HepG2 (cell line): ENCODE measurements around the gene PIP5KL1. TPM values are rescaled to one million over a fixed set of nuclear protein-coding genes. Genes with fewer than 3 reads are reported as not detected.
A peak's percentile ranks its signal among the peaks of the same experiment; 100 is the strongest.

ENCODE experiments used
- ADNP ChIP-seq: sonication (generic); formaldehyde crosslinking; IDR thresholded peaks from 2 replicates; pipeline ENCODE4 v1.4.0; 2020; ENCODE audit warnings: missing genetic modification reagents
- ASH2L ChIP-seq: fragments of 300-600, 200-600 bp; sonication (generic); IDR thresholded peaks from 2 replicates; pipeline ENCODE4 v1.7.0; 2017; ENCODE audit warnings: low read depth, mild to moderate bottlenecking, moderate library complexity, mixed read lengths, low read length; ENCODE audit not compliant: insufficient read length
- CBFB ChIP-seq: sonication (generic); formaldehyde crosslinking; IDR thresholded peaks from 2 replicates; pipeline ENCODE4 v1.4.0; 2020; ENCODE audit warnings: missing genetic modification reagents
- CBX2 ChIP-seq, 2 experiments: fragments of 200-600 bp in 1 of 2; sonication (generic); formaldehyde crosslinking in 1 of 2; IDR thresholded peaks; 2 replicates each; pipeline versions ENCODE4 v1.7.0 to v1.8.1; 2018 to 2022; ENCODE audit warnings: low read depth in 2 of 2, low read length in 1 of 2, mild to moderate bottlenecking in 1 of 2, missing genetic modification reagents in 1 of 2
- HDAC2 ChIP-seq: sonication (generic); formaldehyde crosslinking; IDR thresholded peaks from 2 replicates; pipeline ENCODE4 v1.4.0; 2020; ENCODE audit warnings: missing genetic modification reagents
- KAT2B ChIP-seq: fragments of 150-350 bp; IDR thresholded peaks from 2 replicates; pipeline ENCODE4 v1.6.1; 2014; ENCODE audit warnings: low read depth, low read length, borderline replicate concordance
- KDM3A ChIP-seq: IDR thresholded peaks from 2 replicates; pipeline ENCODE4 v1.6.1; 2018; ENCODE audit warnings: low read depth, missing compliant biosample characterization
- KDM6A ChIP-seq: IDR thresholded peaks from 2 replicates; pipeline ENCODE4 v1.6.1; 2016; ENCODE audit warnings: low read depth
- MAZ ChIP-seq, 2 experiments: sonication (generic) in 1 of 2; formaldehyde crosslinking in 1 of 2; IDR thresholded peaks; 2 replicates each; pipeline versions ENCODE4 v1.5.0 to v1.6.1; 2012 to 2020; ENCODE audit warnings: low read depth in 2 of 2, mild to moderate bottlenecking in 2 of 2, borderline replicate concordance in 1 of 2, improper control_type of control experiment in 1 of 2, low read length in 1 of 2, missing genetic modification reagents in 1 of 2, moderate library complexity in 1 of 2
- NR1H2 ChIP-seq: sonication (generic); formaldehyde crosslinking; IDR thresholded peaks from 2 replicates; pipeline ENCODE4 v1.8.1; 2022; ENCODE audit warnings: low read depth, missing genetic modification reagents, borderline replicate concordance
- POLR2A ChIP-seq, 2 experiments: IDR thresholded peaks; 2 replicates each; pipeline ENCODE4 v1.6.1; 2011; ENCODE audit warnings: low read depth in 2 of 2, low read length in 2 of 2, mild to moderate bottlenecking in 1 of 2, moderate library complexity in 1 of 2; ENCODE audit not compliant: insufficient read depth in 1 of 2
- RBM22 ChIP-seq: fragments of 200-400 bp; formaldehyde crosslinking; optimal IDR thresholded peaks from 2 replicates; pipeline ENCODE3; 2017; ENCODE audit warnings: mild to moderate bottlenecking, low read length, moderate library complexity
- SAP130 ChIP-seq: IDR thresholded peaks from 2 replicates; pipeline ENCODE4 v1.6.1; 2016; ENCODE audit warnings: low read depth
- SKI ChIP-seq: fragments of 450-650 bp; IDR thresholded peaks from one replicate; pipeline ENCODE4 v1.6.1; 2018; ENCODE audit warnings: mild to moderate bottlenecking; ENCODE audit not compliant: partially characterized antibody
- TBX3 ChIP-seq: fragments of 450-650 bp; IDR thresholded peaks from 2 replicates; pipeline ENCODE4 v1.6.1; 2017; ENCODE audit warnings: antibody characterized with exemption, mild to moderate bottlenecking, inconsistent platforms, borderline replicate concordance
- TCF12 ChIP-seq, 2 experiments: fragments of 450-650 bp in 1 of 2; sonication (generic) in 1 of 2; formaldehyde crosslinking in 1 of 2; IDR thresholded peaks; 2 replicates each; pipeline versions ENCODE4 v1.6.1 to v1.8.0; 2017 to 2022; ENCODE audit warnings: antibody characterized with exemption in 1 of 2, mild to moderate bottlenecking in 1 of 2, missing genetic modification reagents in 1 of 2, moderate library complexity in 1 of 2
- TCF7 ChIP-seq: sonication (generic); IDR thresholded peaks from 2 replicates; pipeline ENCODE4 v1.6.1; 2016; ENCODE audit warnings: antibody characterized with exemption, low read depth
- ZBTB8A ChIP-seq: sonication (generic); formaldehyde crosslinking; IDR thresholded peaks from 2 replicates; pipeline ENCODE4 v1.4.0; 2020; ENCODE audit warnings: mild to moderate bottlenecking, low read depth, missing genetic modification reagents, borderline replicate concordance
- ZFP36L1 ChIP-seq: sonication (generic); formaldehyde crosslinking; IDR thresholded peaks from 2 replicates; pipeline ENCODE4 v1.8.0; 2022; ENCODE audit warnings: mild to moderate bottlenecking, missing genetic modification reagents, moderate library complexity
- ZNF101 ChIP-seq: sonication (generic); formaldehyde crosslinking; IDR thresholded peaks from 2 replicates; pipeline ENCODE4 v1.4.0; 2020; ENCODE audit warnings: mild to moderate bottlenecking, low read depth, missing genetic modification reagents, borderline replicate concordance
- ZNF350 ChIP-seq: sonication (generic); formaldehyde crosslinking; IDR thresholded peaks from 2 replicates; pipeline ENCODE4 v1.4.0; 2020; ENCODE audit warnings: mild to moderate bottlenecking, low read depth, missing genetic modification reagents, borderline replicate concordance
- ZNF414 ChIP-seq: sonication (generic); formaldehyde crosslinking; IDR thresholded peaks from 2 replicates; pipeline ENCODE4 v1.5.0; 2020; ENCODE audit warnings: missing genetic modification reagents
- ZNF44 ChIP-seq: sonication (generic); formaldehyde crosslinking; IDR thresholded peaks from 2 replicates; pipeline ENCODE4 v1.5.1; 2020; ENCODE audit warnings: mild to moderate bottlenecking, missing genetic modification reagents
- ZNF484 ChIP-seq: sonication (generic); formaldehyde crosslinking; IDR thresholded peaks from 2 replicates; pipeline ENCODE4 v1.5.1; 2020; ENCODE audit warnings: mild to moderate bottlenecking, low read depth, missing genetic modification reagents, borderline replicate concordance
- ZNF547 ChIP-seq: sonication (generic); formaldehyde crosslinking; IDR thresholded peaks from 2 replicates; pipeline ENCODE4 v1.5.1; 2020; ENCODE audit warnings: mild to moderate bottlenecking, missing genetic modification reagents
- ZNF598 ChIP-seq: sonication (generic); formaldehyde crosslinking; IDR thresholded peaks from 2 replicates; pipeline ENCODE4 v1.5.1; 2020; ENCODE audit warnings: mild to moderate bottlenecking, missing genetic modification reagents, borderline replicate concordance
- ZNF629 ChIP-seq: sonication (generic); formaldehyde crosslinking; conservative IDR thresholded peaks from 2 replicates; pipeline ENCODE4 v1.5.0; 2020; ENCODE audit warnings: missing genetic modification reagents
- ZNF670 ChIP-seq: sonication (generic); formaldehyde crosslinking; IDR thresholded peaks from 2 replicates; pipeline ENCODE4 v1.8.0; 2022; ENCODE audit warnings: mild to moderate bottlenecking, missing genetic modification reagents, borderline replicate concordance
- ZNF720 ChIP-seq: sonication (generic); formaldehyde crosslinking; IDR thresholded peaks from 2 replicates; pipeline ENCODE4 v1.4.0; 2020; ENCODE audit warnings: missing genetic modification reagents
- ZNF768 ChIP-seq: sonication (generic); formaldehyde crosslinking; IDR thresholded peaks from 2 replicates; pipeline ENCODE4 v1.4.0; 2020; ENCODE audit warnings: missing genetic modification reagents
- ZNF841 ChIP-seq: sonication (generic); formaldehyde crosslinking; IDR thresholded peaks from 2 replicates; pipeline ENCODE4 v1.8.1; 2023; ENCODE audit warnings: missing genetic modification reagents, borderline replicate concordance
- ZSCAN21 ChIP-seq: sonication (generic); formaldehyde crosslinking; IDR thresholded peaks from 2 replicates; pipeline ENCODE4 v1.8.0; 2022; ENCODE audit warnings: mild to moderate bottlenecking, missing genetic modification reagents, moderate library complexity, borderline replicate concordance
- polyA plus RNA-seq, 8 experiments: library from polyadenylated mRNA; depleted of rRNA in 3 of 8; stranded (reverse) in 7 of 8; unstranded in 1 of 8; fragments of >200 nt; fragmentation: Illumina TruSeq in 4 of 8; extraction: Trizol in 4 of 8; gene quantifications; 2 replicates each; pipeline versions ENCODE4 v1.2.1 to v1.2.3, GENCODE V29; 2011 to 2016; ENCODE audit warnings: low read depth in 4 of 8, missing spikeins in 1 of 8, mixed read lengths in 1 of 8; ENCODE audit not compliant: insufficient read depth in 1 of 8
- total RNA-seq, 5 experiments: library from RNA; depleted of rRNA; stranded (reverse); fragments of >200 nt; fragmentation: Illumina TruSeq; extraction: Trizol; gene quantifications; 2 replicates each; pipeline ENCODE4 v1.2.3, GENCODE V29; 2016; ENCODE audit warnings: low read depth in 1 of 5

The PIP5KL1 gene
- total and polyA plus RNA-seq, 2 of the 13 experiments (the other 11 are each of a cell fraction or from before 2014, with no cell fraction given): 0.20 to 0.49 TPM

GRCh38 chr9:127921557-127922120 lies 8.9 kb downstream of the PIP5KL1 start (continued):
- no peak for TF ChIP-seq TCF12 (IDR thresholded peaks at IDR 0.05)
- TF ChIP-seq TCF12 (CRISPR knock-in tag; IDR thresholded peaks at IDR 0.05): no peak
- TF ChIP-seq SAP130 (CRISPR knock-in tag): 0 out of 2 replicates have a peak, but pooled peaks have one; percentile 24
- no peak for TF ChIP-seq ZNF484
- no peak for TF ChIP-seq ASH2L
- TF ChIP-seq HDAC2 (CRISPR knock-in tag): no peak
- 0 out of 2 replicates have a peak, but pooled peaks have one; percentile 22 for TF ChIP-seq ZNF598 (CRISPR knock-in tag)
- TF ChIP-seq ZNF44 (CRISPR knock-in tag): 0 out of 2 replicates have a peak, but pooled peaks have one; percentile 35
- TF ChIP-seq TBX3: no peak
- no peak for TF ChIP-seq ZNF841 (CRISPR knock-in tag)
- no peak; the same call in 1 of the 2 replicates for TF ChIP-seq ZSCAN21 (CRISPR knock-in tag)
- no peak for TF ChIP-seq ZNF350 (CRISPR knock-in tag)
- TF ChIP-seq POLR2A (IDR thresholded peaks at IDR 0.05; ENCODE audit: insufficient read depth in 1 of 2, low read depth in 2 of 2, low read length in 2 of 2): no peak
- no peak for TF ChIP-seq ZFP36L1 (CRISPR knock-in tag)
- TF ChIP-seq ZNF629 (CRISPR knock-in tag): peak; percentile 97
- no peak for TF ChIP-seq KAT2B
- TF ChIP-seq ZNF101 (CRISPR knock-in tag): no peak
- no peak for TF ChIP-seq ZNF414
- TF ChIP-seq CBX2 (IDR thresholded peaks at IDR 0.05; ENCODE audit: low read depth, low read length): no peak
- no peak for TF ChIP-seq CBX2 (CRISPR knock-in tag; IDR thresholded peaks at IDR 0.05; ENCODE audit: low read depth)
- no peak for TF ChIP-seq KDM6A (CRISPR knock-in tag)
- TF ChIP-seq KDM3A (CRISPR knock-in tag): no peak; the same call in 1 of the 2 replicates
- no peak for TF ChIP-seq MAZ (IDR thresholded peaks at IDR 0.05; ENCODE audit: borderline replicate concordance, low read depth, low read length)
- TF ChIP-seq MAZ (CRISPR knock-in tag; IDR thresholded peaks at IDR 0.05; ENCODE audit: low read depth): no peak
- TF ChIP-seq ZNF670 (CRISPR knock-in tag): no peak
- peak; percentile 41; the same call in 1 of the 2 replicates for TF ChIP-seq ADNP
- no peak for TF ChIP-seq SKI
- TF ChIP-seq ZNF768 (CRISPR knock-in tag): 0 out of 2 replicates have a peak, but pooled peaks have one; percentile 12
- no peak for TF ChIP-seq ZNF720 (CRISPR knock-in tag)
- peak; percentile 35; the same call in 1 of the 2 replicates for TF ChIP-seq CBFB (CRISPR knock-in tag)
- TF ChIP-seq RBM22: no peak
- TF ChIP-seq TCF7: no peak
- TF ChIP-seq ZBTB8A (CRISPR knock-in tag): no peak
- TF ChIP-seq ZNF547 (CRISPR knock-in tag): peak; percentile 61; the same call in 1 of the 2 replicates
- TF ChIP-seq NR1H2 (CRISPR knock-in tag): no peak
